Measurements from ENCODE around the gene SURF4.

GRCh38 chr9:133352635-133353340 lies 23.1 kb downstream of the SURF4 start:
- TF ChIP-seq EZH2 (IDR thresholded peaks at IDR 0.05; ENCODE audit: borderline replicate concordance, low read depth, low read length, poor library complexity, severe bottlenecking) (no peak), CTCF (conservative IDR thresholded peaks at IDR 0.05; ENCODE audit: low read depth, low read length) (no peak)

Data from A673 (cell line).